DOHH2 (cell line): ENCODE data around the gene MYO1D.

Experiments used
- H3F3A ChIP-seq: fragments of 200-600 bp; sonication (generic), shearing (Covaris generic); 2 replicates; pipeline ENCODE4 v1.6.0; 2016; ENCODE audit warnings: antibody characterized with exemption, mild to moderate bottlenecking; ENCODE audit not compliant: control insufficient read depth, insufficient read depth
- H3K27ac ChIP-seq: fragments of 200-600 bp; sonication (generic); 2 replicates; pipeline ENCODE4 v1.5.1; 2014; ENCODE audit warnings: low read depth, mild to moderate bottlenecking, low read length, moderate library complexity
- H3K27me3 ChIP-seq: fragments of 200-600 bp; sonication (generic); 2 replicates; pipeline ENCODE4 v1.6.1; 2014; ENCODE audit warnings: mild to moderate bottlenecking, low read length, mixed read lengths; ENCODE audit not compliant: control insufficient read depth
- H3K36me3 ChIP-seq: fragments of 200-600 bp; sonication (generic); 2 replicates; pipeline ENCODE4 v1.6.1; 2014; ENCODE audit warnings: mild to moderate bottlenecking, low read length, moderate library complexity, mixed read lengths; ENCODE audit not compliant: control insufficient read depth
- H3K4me1 ChIP-seq: fragments of 200-600 bp; sonication (generic); 2 replicates; pipeline ENCODE4 v1.6.1; 2014; ENCODE audit warnings: mild to moderate bottlenecking, low read length, mixed read lengths; ENCODE audit not compliant: control insufficient read depth
- H3K4me2 ChIP-seq: fragments of 200-600 bp; sonication (generic); 2 replicates; pipeline ENCODE4 v1.6.0; 2014; ENCODE audit warnings: mild to moderate bottlenecking, low read length, moderate library complexity
- H3K4me3 ChIP-seq: fragments of 200-600 bp; sonication (generic); 2 replicates; pipeline ENCODE4 v1.5.1; 2014; ENCODE audit warnings: mild to moderate bottlenecking, low read length, mixed read lengths
- H3K79me2 ChIP-seq: fragments of 200-600 bp; sonication (generic); 2 replicates; pipeline ENCODE4 v1.6.1; 2014; ENCODE audit warnings: mild to moderate bottlenecking, low read length, mixed read lengths; ENCODE audit not compliant: control insufficient read depth
- H3K9me2 ChIP-seq: fragments of 200-600 bp; sonication (generic); replicated peaks from 2 replicates; pipeline ENCODE4 v1.6.1; 2014; ENCODE audit warnings: mild to moderate bottlenecking, low read length, mixed read lengths; ENCODE audit not compliant: control insufficient read depth
- H3K9me3 ChIP-seq: fragments of 200-600 bp; sonication (generic); 2 replicates; pipeline ENCODE4 v1.6.1; 2014; ENCODE audit warnings: antibody characterized with exemption, low read length, mixed read lengths; ENCODE audit not compliant: control insufficient read depth, insufficient read depth
- H4K20me1 ChIP-seq: fragments of 200-600 bp; sonication (generic); 2 replicates; pipeline ENCODE4 v1.6.0; 2014; ENCODE audit warnings: low read depth, mild to moderate bottlenecking, antibody characterized with exemption, low read length, moderate library complexity; ENCODE audit not compliant: control insufficient read depth, insufficient read depth
- EZH2phosphoT487 ChIP-seq: fragments of 200-600 bp; sonication (generic); IDR thresholded peaks from 2 replicates; pipeline ENCODE4 v1.6.1; 2017; ENCODE audit warnings: borderline replicate concordance, mild to moderate bottlenecking, antibody characterized with exemption, low read length, moderate library complexity, mixed read lengths
- TF ChIP-seq, protein P1 (sequence below): fragments of 200-600 bp; sonication (generic); IDR thresholded peaks from one replicate; pipeline ENCODE4 v1.5.1; 2014; ENCODE audit warnings: antibody characterized with exemption, mild to moderate bottlenecking, low read depth, low read length; ENCODE audit not compliant: poor library complexity, severe bottlenecking

The MYO1D gene

GRCh38 chr17:32596206-32596605 lies 280.7 kb downstream of the MYO1D start:
- Histone ChIP-seq H3F3A (no peaks in the 10 kb centered on the region), H3K79me2 (no peaks in the 10 kb centered on the region), H4K20me1 (no peaks in the 10 kb centered on the region), H3K4me3 (no peak overlapping the region), H3K36me3 (no peaks in the 10 kb centered on the region), H3K27me3 (peaks cover 6% of the 10 kb centered on the region; the same call in 1 of the 2 replicates), H3K4me2 (no peak overlapping the region), H3K27ac (no peak overlapping the region), H3K4me1 (no peaks in the 10 kb centered on the region), H3K9me2 (no peaks in the 10 kb centered on the region), H3K9me3 (no peaks in the 10 kb centered on the region)
- TF ChIP-seq EZH2phosphoT487, result no peak
- TF ChIP-seq, protein P1, sequence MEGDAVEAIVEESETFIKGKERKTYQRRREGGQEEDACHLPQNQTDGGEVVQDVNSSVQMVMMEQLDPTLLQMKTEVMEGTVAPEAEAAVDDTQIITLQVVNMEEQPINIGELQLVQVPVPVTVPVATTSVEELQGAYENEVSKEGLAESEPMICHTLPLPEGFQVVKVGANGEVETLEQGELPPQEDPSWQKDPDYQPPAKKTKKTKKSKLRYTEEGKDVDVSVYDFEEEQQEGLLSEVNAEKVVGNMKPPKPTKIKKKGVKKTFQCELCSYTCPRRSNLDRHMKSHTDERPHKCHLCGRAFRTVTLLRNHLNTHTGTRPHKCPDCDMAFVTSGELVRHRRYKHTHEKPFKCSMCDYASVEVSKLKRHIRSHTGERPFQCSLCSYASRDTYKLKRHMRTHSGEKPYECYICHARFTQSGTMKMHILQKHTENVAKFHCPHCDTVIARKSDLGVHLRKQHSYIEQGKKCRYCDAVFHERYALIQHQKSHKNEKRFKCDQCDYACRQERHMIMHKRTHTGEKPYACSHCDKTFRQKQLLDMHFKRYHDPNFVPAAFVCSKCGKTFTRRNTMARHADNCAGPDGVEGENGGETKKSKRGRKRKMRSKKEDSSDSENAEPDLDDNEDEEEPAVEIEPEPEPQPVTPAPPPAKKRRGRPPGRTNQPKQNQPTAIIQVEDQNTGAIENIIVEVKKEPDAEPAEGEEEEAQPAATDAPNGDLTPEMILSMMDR, result no peak

- H3F3A ChIP-seq, result no peaks in the 10 kb centered on the region
- TF ChIP-seq, protein P1, result no peak
- no peak for TF ChIP-seq EZH2phosphoT487
- H3K9me3 ChIP-seq, result no peaks in the 10 kb centered on the region
- H3K36me3 ChIP-seq, result no peaks in the 10 kb centered on the region
- H3K4me2 ChIP-seq, result no peak overlapping the region
- H3K79me2 ChIP-seq, result no peaks in the 10 kb centered on the region
- H3K4me3 ChIP-seq, result no peak overlapping the region
- no peaks in the 10 kb centered on the region for H3K4me1 ChIP-seq
- H3K27me3 ChIP-seq, result peaks cover 13% of the 10 kb centered on the region; the same call in 1 of the 2 replicates
- no peaks in the 10 kb centered on the region for H4K20me1 ChIP-seq
- no peak overlapping the region for H3K27ac ChIP-seq
- H3K9me2 ChIP-seq, result no peaks in the 10 kb centered on the region
Measured at GRCh38 chr17:32593003-32593402, 283.9 kb downstream of the MYO1D start.

- no peaks in the 10 kb centered on the region for H3F3A ChIP-seq
- TF ChIP-seq EZH2phosphoT487, result no peak
- TF ChIP-seq, protein P1, result no peak
- no peaks in the 10 kb centered on the region for H3K36me3 ChIP-seq
- no peak overlapping the region for H3K4me3 ChIP-seq
- H3K9me3 ChIP-seq, result no peaks in the 10 kb centered on the region
- no peaks in the 10 kb centered on the region for H3K9me2 ChIP-seq
- no peaks in the 10 kb centered on the region for H3K4me1 ChIP-seq
- H3K4me2 ChIP-seq, result no peak overlapping the region
- no peaks in the 10 kb centered on the region for H3K79me2 ChIP-seq
- no peak overlapping the region for H3K27ac ChIP-seq
- no peaks in the 10 kb centered on the region for H4K20me1 ChIP-seq
- H3K27me3 ChIP-seq, result peaks cover 17% of the 10 kb centered on the region
Measured at GRCh38 chr17:32591405-32591804, 285.5 kb downstream of the MYO1D start.

GRCh38 chr17:32590974-32591373 lies 285.9 kb downstream of the MYO1D start:
- Histone ChIP-seq H3K9me2 (no peaks in the 10 kb centered on the region), H3K4me2 (no peak overlapping the region), H3K4me1 (no peaks in the 10 kb centered on the region), H3K36me3 (no peaks in the 10 kb centered on the region), H3K27ac (no peak overlapping the region), H3F3A (no peaks in the 10 kb centered on the region), H3K27me3 (peaks cover 19% of the 10 kb centered on the region), H3K79me2 (no peaks in the 10 kb centered on the region), H4K20me1 (no peaks in the 10 kb centered on the region), H3K4me3 (no peak overlapping the region), H3K9me3 (no peaks in the 10 kb centered on the region)
- TF ChIP-seq, protein P1, result no peak
- no peak for TF ChIP-seq EZH2phosphoT487
